ENCODE results near the gene FBXL16.

FBXL16 gene

GRCh38 chr16:729768-730665 is 24.4 kb upstream of the FBXL16 start:
- H3K4me1 Mint-ChIP-seq (ENCODE audit: low read depth) = no peaks in the 10 kb centered on the region
- H3K27ac Mint-ChIP-seq = no peak overlapping the region
- H3K4me3 Mint-ChIP-seq = no peak overlapping the region
- no peaks in the 10 kb centered on the region for H3K9me3 Mint-ChIP-seq
- no peaks in the 10 kb centered on the region for H3K36me3 Mint-ChIP-seq (ENCODE audit: low read depth)
- no peak for DNase-seq (ENCODE audit: low spot score)
- no peaks in the 10 kb centered on the region for H3K27me3 Mint-ChIP-seq (ENCODE audit: low read depth)

GRCh38 chr16:728890-729744 is 23.5 kb upstream of the FBXL16 start:
- no peaks in the 10 kb centered on the region for H3K9me3 Mint-ChIP-seq
- no peak overlapping the region for H3K4me3 Mint-ChIP-seq
- DNase-seq (ENCODE audit: low spot score) = no peak
- no peaks in the 10 kb centered on the region for H3K36me3 Mint-ChIP-seq (ENCODE audit: low read depth)
- no peak overlapping the region for H3K27ac Mint-ChIP-seq
- no peaks in the 10 kb centered on the region for H3K27me3 Mint-ChIP-seq (ENCODE audit: low read depth)
- no peaks in the 10 kb centered on the region for H3K4me1 Mint-ChIP-seq (ENCODE audit: low read depth)

- peak overlapping the region; percentile 60 for H3K27ac Mint-ChIP-seq
- DNase-seq (ENCODE audit: low spot score) = peak; percentile 64
- H3K36me3 Mint-ChIP-seq (ENCODE audit: low read depth) = no peaks in the 10 kb centered on the region
- no peaks in the 10 kb centered on the region for H3K9me3 Mint-ChIP-seq
- H3K4me3 Mint-ChIP-seq = peak overlapping the region; percentile 46
- H3K27me3 Mint-ChIP-seq (ENCODE audit: low read depth) = no peaks in the 10 kb centered on the region
- no peaks in the 10 kb centered on the region for H3K4me1 Mint-ChIP-seq (ENCODE audit: low read depth)
These were observed 22.7 kb upstream of the FBXL16 start for GRCh38 chr16:728131-728889.

- no peaks in the 10 kb centered on the region for H3K27me3 Mint-ChIP-seq (ENCODE audit: low read depth)
- no peak overlapping the region for H3K27ac Mint-ChIP-seq
- no peaks in the 10 kb centered on the region for H3K36me3 Mint-ChIP-seq (ENCODE audit: low read depth)
- H3K4me3 Mint-ChIP-seq = peak overlapping the region; percentile 24
- no peaks in the 10 kb centered on the region for H3K9me3 Mint-ChIP-seq
- no peaks in the 10 kb centered on the region for H3K4me1 Mint-ChIP-seq (ENCODE audit: low read depth)
- no peak for DNase-seq (ENCODE audit: low spot score)
These were observed 21.8 kb upstream of the FBXL16 start for GRCh38 chr16:727291-727977.

GRCh38 chr16:726438-727290 is 21.1 kb upstream of the FBXL16 start, which contains the start of the genes CCDC78 and HAGHL:
CCDC78 (minus strand) TSS chr16:726443; CDS start chr16:726367, 76 bp downstream.
HAGHL (plus strand) TSS chr16:727106; CDS start chr16:727510, 404 bp downstream.
- no peak within 1 kb of the TSS for H3K27ac Mint-ChIP-seq
- H3K27me3 Mint-ChIP-seq (ENCODE audit: low read depth) = no peaks in the 10 kb centered on the region
- no peaks in the 10 kb centered on the region for H3K36me3 Mint-ChIP-seq (ENCODE audit: low read depth)
- peak; percentile 42 for DNase-seq (ENCODE audit: low spot score)
- H3K4me1 Mint-ChIP-seq (ENCODE audit: low read depth) = no peaks in the 10 kb centered on the region
- no peaks in the 10 kb centered on the region for H3K9me3 Mint-ChIP-seq
- peak within 1 kb of the TSS; percentile 65 for H3K4me3 Mint-ChIP-seq

GRCh38 chr16:726188-726437 is 20.5 kb upstream of the FBXL16 start:
- no peaks in the 10 kb centered on the region for H3K4me1 Mint-ChIP-seq (ENCODE audit: low read depth)
- H3K9me3 Mint-ChIP-seq = no peaks in the 10 kb centered on the region
- H3K27me3 Mint-ChIP-seq (ENCODE audit: low read depth) = no peaks in the 10 kb centered on the region
- no peak overlapping the region for H3K4me3 Mint-ChIP-seq
- no peaks in the 10 kb centered on the region for H3K36me3 Mint-ChIP-seq (ENCODE audit: low read depth)
- no peak for DNase-seq (ENCODE audit: low spot score)
- no peak overlapping the region for H3K27ac Mint-ChIP-seq

- Mint-ChIP-seq H3K4me1 (ENCODE audit: low read depth) (no peaks in the 10 kb centered on the region), H3K36me3 (ENCODE audit: low read depth) (no peaks in the 10 kb centered on the region), H3K27me3 (ENCODE audit: low read depth) (no peaks in the 10 kb centered on the region), H3K27ac (no peak overlapping the region), H3K4me3 (no peak overlapping the region), H3K9me3 (no peaks in the 10 kb centered on the region)
- DNase-seq (ENCODE audit: low spot score) = no peak
These were observed 20.0 kb upstream of the FBXL16 start for GRCh38 chr16:725463-726187.

GRCh38 chr16:725041-725376 is 19.4 kb upstream of the FBXL16 start:
- H3K4me3 Mint-ChIP-seq = no peak overlapping the region
- H3K27ac Mint-ChIP-seq = no peak overlapping the region
- H3K27me3 Mint-ChIP-seq (ENCODE audit: low read depth) = no peaks in the 10 kb centered on the region
- H3K4me1 Mint-ChIP-seq (ENCODE audit: low read depth) = peaks cover 3% of the 10 kb centered on the region
- H3K36me3 Mint-ChIP-seq (ENCODE audit: low read depth) = no peaks in the 10 kb centered on the region
- H3K9me3 Mint-ChIP-seq = no peaks in the 10 kb centered on the region
- no peak for DNase-seq (ENCODE audit: low spot score)

GRCh38 chr16:724188-725040 is 18.8 kb upstream of the FBXL16 start:
- Mint-ChIP-seq H3K9me3 (no peaks in the 10 kb centered on the region), H3K36me3 (ENCODE audit: low read depth) (no peaks in the 10 kb centered on the region), H3K4me3 (no peak overlapping the region), H3K4me1 (ENCODE audit: low read depth) (peaks cover 3% of the 10 kb centered on the region), H3K27ac (no peak overlapping the region), H3K27me3 (ENCODE audit: low read depth) (no peaks in the 10 kb centered on the region)
- no peak for DNase-seq (ENCODE audit: low spot score)

GRCh38 chr16:723695-724094 is 18.1 kb upstream of the FBXL16 start:
- no peak for DNase-seq (ENCODE audit: low spot score)
- Mint-ChIP-seq H3K9me3 (no peaks in the 10 kb centered on the region), H3K4me1 (ENCODE audit: low read depth) (peaks cover 3% of the 10 kb centered on the region), H3K4me3 (no peak overlapping the region), H3K27me3 (ENCODE audit: low read depth) (no peaks in the 10 kb centered on the region), H3K36me3 (ENCODE audit: low read depth) (no peaks in the 10 kb centered on the region), H3K27ac (no peak overlapping the region)

- Mint-ChIP-seq H3K4me3 (peak overlapping the region; percentile 48), H3K27me3 (ENCODE audit: low read depth) (no peaks in the 10 kb centered on the region), H3K27ac (no peak overlapping the region), H3K4me1 (ENCODE audit: low read depth) (peaks cover 3% of the 10 kb centered on the region), H3K36me3 (ENCODE audit: low read depth) (no peaks in the 10 kb centered on the region), H3K9me3 (no peaks in the 10 kb centered on the region)
- no peak for DNase-seq (ENCODE audit: low spot score)
These were observed 17.4 kb upstream of the FBXL16 start for GRCh38 chr16:722835-723633.
